ENCODE data around the gene CD52. TPM values are rescaled to one million over a fixed set of nuclear protein-coding genes. Genes with fewer than 3 reads are reported as not detected.

Gene CD52
- total RNA-seq, 2 donors from 2014 or later, result 4.9 to 5.8 TPM

GRCh38 chr1:26279456-26280332 lies 38.1 kb upstream of the CD52 start, which contains the start of gene SH3BGRL3:
Gene SH3BGRL3 (plus strand): TSS chr1:26280086. CDS start chr1:26280156, 70 bp downstream.
- peak within 1 kb of the TSS; percentile 93 to 97 for H3K27ac ChIP-seq
- no peaks in the 10 kb centered on the region for H3K9me3 ChIP-seq
- H3K36me3 ChIP-seq, result peaks cover 22% of the 10 kb centered on the region
- no peaks in the 10 kb centered on the region for H3K27me3 ChIP-seq
- TF ChIP-seq CTCF (IDR thresholded peaks at IDR 0.05), result peak in 1 of 2 donors; percentile 63
- DNase-seq (ENCODE audit: low spot score), result peak; percentile 90
- peaks cover 0 to 95% of the 10 kb centered on the region in 2 donors for H3K4me1 ChIP-seq
- peak within 1 kb of the TSS; percentile 73 to 86 for H3K4me3 ChIP-seq

- H3K27ac ChIP-seq, result peak overlapping the region; percentile 93 to 97
- no peaks in the 10 kb centered on the region for H3K27me3 ChIP-seq
- no peak for TF ChIP-seq CTCF (IDR thresholded peaks at IDR 0.05)
- peaks cover 0 to 95% of the 10 kb centered on the region in 2 donors for H3K4me1 ChIP-seq
- H3K9me3 ChIP-seq, result no peaks in the 10 kb centered on the region
- H3K36me3 ChIP-seq, result peaks cover 18% of the 10 kb centered on the region
- H3K4me3 ChIP-seq, result peak overlapping the region; percentile 73 to 86
- DNase-seq (ENCODE audit: low spot score), result no peak
Observed at GRCh38 chr1:26280333-26281042, 37.3 kb upstream of the CD52 start.

- peaks cover 0 to 95% of the 10 kb centered on the region in 2 donors for H3K4me1 ChIP-seq
- peak overlapping the region; percentile 73 to 86 for H3K4me3 ChIP-seq
- DNase-seq (ENCODE audit: low spot score), result no peak
- no peaks in the 10 kb centered on the region for H3K27me3 ChIP-seq
- peak overlapping the region; percentile 93 to 97 for H3K27ac ChIP-seq
- no peak for TF ChIP-seq CTCF (IDR thresholded peaks at IDR 0.05)
- H3K9me3 ChIP-seq, result no peaks in the 10 kb centered on the region
- H3K36me3 ChIP-seq, result peaks cover 18% of the 10 kb centered on the region
Observed at GRCh38 chr1:26281091-26281958, 36.4 kb upstream of the CD52 start.

- Histone ChIP-seq H3K27me3 (no peaks in the 10 kb centered on the region), H3K4me1 (peaks cover 0 to 92% of the 10 kb centered on the region in 2 donors), H3K9me3 (no peaks in the 10 kb centered on the region), H3K27ac (peak overlapping the region; percentile 13 to 30), H3K4me3 (no peak overlapping the region), H3K36me3 (peaks cover 13% of the 10 kb centered on the region)
- no peak for TF ChIP-seq CTCF (IDR thresholded peaks at IDR 0.05)
- DNase-seq (ENCODE audit: low spot score), result no peak
Observed at GRCh38 chr1:26281971-26282370, 35.8 kb upstream of the CD52 start.

GRCh38 chr1:26282401-26282918 lies 35.3 kb upstream of the CD52 start:
- TF ChIP-seq CTCF (IDR thresholded peaks at IDR 0.05), result no peak
- H3K27ac ChIP-seq, result peak overlapping the region; percentile 13 to 30
- H3K9me3 ChIP-seq, result no peaks in the 10 kb centered on the region
- peaks cover 8% of the 10 kb centered on the region for H3K36me3 ChIP-seq
- DNase-seq (ENCODE audit: low spot score), result no peak
- H3K27me3 ChIP-seq, result no peaks in the 10 kb centered on the region
- H3K4me3 ChIP-seq, result no peak overlapping the region
- H3K4me1 ChIP-seq, result peaks cover 0 to 92% of the 10 kb centered on the region in 2 donors
